HepG2 (cell line): ENCODE results near the gene CENPB. TPM values are rescaled to one million over a fixed set of nuclear protein-coding genes. Genes with fewer than 3 reads are reported as not detected.
"Not testable (repeated sequence)": the region's sequence is repeated elsewhere in the genome, so short reads cannot be mapped to it uniquely, and the experiment has no call there.

Experiments used
- ATAC-seq: fragments of 200-7000 bp; cut with Tn5 transposase; 3 replicates; pipeline ENCODE4 v1.9.1; 2020; ENCODE audit warnings: mild to moderate bottlenecking, moderate library complexity
- BruUV-seq: library from RNA; stranded (reverse); fragments of 400-500 nt; replicated peaks from 2 replicates; lab custom pipeline; 2021; lab: Mats Ljungman, UMichigan
- CTCF ChIA-PET: fragments of 300-600 bp; formaldehyde crosslinking; extraction: SDS; loops from one replicate; lab custom pipeline; 2021; ENCODE audit warnings: low total read pairs, inconsistent platforms, low intra/inter-chr PET ratio; lab: Yijun Ruan, JAX
- POLR2A ChIA-PET: fragments of 350-600 bp; sonication (Branson Sonifier 250); formaldehyde crosslinking; loops from one replicate; lab custom pipeline; 2020; ENCODE audit warnings: antibody characterized with exemption, inconsistent platforms; lab: Yijun Ruan, JAX
- DNase-seq: peaks from one replicate; pipeline ENCODE4 v3.0.0-alpha.2; 2015; ENCODE audit warnings: low spot score
- FAIRE-seq: peaks from 3 replicates; lab custom pipeline; 2011; peaks lifted over from hg19 to GRCh38; lab: Jason Lieb, UNC
- H2AFZ ChIP-seq: one replicate; pipeline ENCODE4 v1.6.1; 2011; ENCODE audit warnings: low read length, inconsistent platforms
- H3K27ac ChIP-seq: fragments of 300-600 bp; 3 replicates; pipeline ENCODE4 v1.8.0; 2011; ENCODE audit warnings: mixed run types, mild to moderate bottlenecking, mixed read lengths, low read length, inconsistent platforms; ENCODE audit not compliant: insufficient read depth; ENCODE audit errors: extremely low read length
- H3K27me3 ChIP-seq, 2 experiments: fragments of 200-600 bp in 1 of 2; 2 replicates in 1 of 2; 3 replicates in 1 of 2; pipeline versions ENCODE4 v1.6.0 to v1.8.0; 2011; ENCODE audit warnings: low read length in 2 of 2, mild to moderate bottlenecking in 2 of 2, moderate library complexity in 2 of 2, inconsistent platforms in 1 of 2; ENCODE audit not compliant: insufficient read depth in 2 of 2, control insufficient read depth in 1 of 2
- H3K36me3 ChIP-seq, 2 experiments: fragments of 200-600 bp in 1 of 2; replicated peaks in 1 of 2; 2 replicates in 1 of 2; 3 replicates in 1 of 2; pipeline versions ENCODE4 v1.5.1 to v1.8.0; 2011; ENCODE audit warnings: low read length in 2 of 2, inconsistent platforms in 1 of 2; ENCODE audit not compliant: insufficient read depth in 2 of 2, control insufficient read depth in 1 of 2
- H3K4me1 ChIP-seq: 2 replicates; pipeline ENCODE4 v1.5.1; 2012; ENCODE audit warnings: low read length, inconsistent platforms; ENCODE audit not compliant: insufficient read depth
- H3K4me2 ChIP-seq: 2 replicates; pipeline ENCODE4 v1.6.0; 2011; ENCODE audit warnings: low read depth, low read length, inconsistent platforms
- H3K4me3 ChIP-seq, 3 experiments: fragments of 200-600 bp in 1 of 3; sonication (generic), shearing (Covaris generic) in 1 of 3; replicated peaks in 1 of 3; 2 replicates each; pipeline ENCODE4 v1.5.1; 2011 to 2016; ENCODE audit warnings: low read length in 3 of 3, inconsistent platforms in 2 of 3, low read depth in 2 of 3, mild to moderate bottlenecking in 2 of 3, control low read depth in 1 of 3, mixed read lengths in 1 of 3; ENCODE audit not compliant: insufficient read depth in 1 of 3
- H3K79me2 ChIP-seq: one replicate; pipeline ENCODE4 v1.6.1; 2011; ENCODE audit warnings: low read length, inconsistent platforms; ENCODE audit not compliant: insufficient read depth
- H3K9ac ChIP-seq: 2 replicates; pipeline ENCODE4 v1.6.0; 2011; ENCODE audit warnings: mild to moderate bottlenecking, low read depth, low read length, inconsistent platforms; ENCODE audit not compliant: insufficient read depth
- H3K9me3 ChIP-seq: 2 replicates; pipeline ENCODE4 v1.5.1; 2012; ENCODE audit warnings: mild to moderate bottlenecking, low read length
- H4K20me1 ChIP-seq: 2 replicates; pipeline ENCODE4 v1.6.0; 2011; ENCODE audit warnings: inconsistent platforms, mild to moderate bottlenecking, low read length, moderate library complexity; ENCODE audit not compliant: insufficient read depth
- ARNT ChIP-seq: fragments of 450-650 bp; IDR thresholded peaks from 2 replicates; pipeline ENCODE4 v1.6.1; 2017
- FOXK2 ChIP-seq: fragments of 450-650 bp; IDR thresholded peaks from 2 replicates; pipeline ENCODE4 v1.6.1; 2016
- IRF9 ChIP-seq: sonication (generic); formaldehyde crosslinking; IDR thresholded peaks from 2 replicates; pipeline ENCODE4 v1.8.0; 2022; ENCODE audit warnings: missing genetic modification reagents, mild to moderate bottlenecking, borderline replicate concordance
- MTA3 ChIP-seq: sonication (generic); formaldehyde crosslinking; IDR thresholded peaks from 2 replicates; pipeline ENCODE4 v1.4.0; 2020; ENCODE audit warnings: missing genetic modification reagents
- PHB2 ChIP-seq: fragments of 450-650 bp; IDR thresholded peaks from 2 replicates; pipeline ENCODE4 v1.6.1; 2018; ENCODE audit not compliant: partially characterized antibody
- RAD51 ChIP-seq: fragments of 450-650 bp; IDR thresholded peaks from 2 replicates; pipeline ENCODE4 v1.6.1; 2016; ENCODE audit warnings: borderline replicate concordance
- SOX6 ChIP-seq, 2 experiments: fragments of 450-650 bp in 1 of 2; sonication (generic) in 1 of 2; formaldehyde crosslinking in 1 of 2; IDR thresholded peaks; 2 replicates each; pipeline versions ENCODE4 v1.4.0 to v1.6.1; 2017 to 2020; ENCODE audit warnings: antibody characterized with exemption in 1 of 2, mild to moderate bottlenecking in 1 of 2, missing genetic modification reagents in 1 of 2
- ZFX ChIP-seq: sonication (generic); formaldehyde crosslinking; IDR thresholded peaks from 2 replicates; pipeline ENCODE4 v1.4.0; 2020; ENCODE audit warnings: mild to moderate bottlenecking, low read depth, missing genetic modification reagents, moderate library complexity
- ZGPAT ChIP-seq: IDR thresholded peaks from 2 replicates; pipeline ENCODE4 v1.6.1; 2016; ENCODE audit warnings: mild to moderate bottlenecking
- ZMYM3 ChIP-seq: sonication (generic); formaldehyde crosslinking; IDR thresholded peaks from 2 replicates; pipeline ENCODE4 v1.5.1; 2020; ENCODE audit warnings: mild to moderate bottlenecking, missing genetic modification reagents
- ZNF121 ChIP-seq: sonication (generic); formaldehyde crosslinking; IDR thresholded peaks from 2 replicates; pipeline ENCODE4 v1.5.0; 2020; ENCODE audit warnings: mild to moderate bottlenecking, missing genetic modification reagents
- ZNF362 ChIP-seq: sonication (generic); formaldehyde crosslinking; IDR thresholded peaks from 2 replicates; pipeline ENCODE4 v1.4.0; 2020; ENCODE audit warnings: missing genetic modification reagents, mild to moderate bottlenecking, borderline replicate concordance
- ZNF598 ChIP-seq: sonication (generic); formaldehyde crosslinking; IDR thresholded peaks from 2 replicates; pipeline ENCODE4 v1.5.1; 2020; ENCODE audit warnings: mild to moderate bottlenecking, missing genetic modification reagents, borderline replicate concordance
- WGBS: methylation state at CpG from one replicate; pipeline ENCODE4 v1.1.6; 2017; ENCODE audit warnings: low lambda C conversion rate; 5-methylcytosine and 5-hydroxymethylcytosine counted together
- in situ Hi-C: cut with HindIII; loops from 2 replicates; pipeline ENCODE4 v1.10.0; 2017; ENCODE audit warnings: low pct_unique_long_range_greater_than_20kb; ENCODE audit not compliant: extremely low pct_ligation_motif_present
- intact Hi-C: fragments of 100-400 bp; cut with micrococcal nuclease; formaldehyde crosslinking; loops from one replicate; pipeline ENCODE4 v1.10.0; 2022; ENCODE audit not compliant: unreplicated experiment
- polyA plus RNA-seq, 8 experiments: library from polyadenylated mRNA; depleted of rRNA in 3 of 8; stranded (reverse) in 7 of 8; unstranded in 1 of 8; fragments of >200 nt; fragmentation: Illumina TruSeq in 4 of 8; extraction: Trizol in 4 of 8; gene quantifications; 2 replicates each; pipeline versions ENCODE4 v1.2.1 to v1.2.3, GENCODE V29; 2011 to 2016; ENCODE audit warnings: low read depth in 4 of 8, missing spikeins in 1 of 8, mixed read lengths in 1 of 8; ENCODE audit not compliant: insufficient read depth in 1 of 8
- total RNA-seq, 5 experiments: library from RNA; depleted of rRNA; stranded (reverse); fragments of >200 nt; fragmentation: Illumina TruSeq; extraction: Trizol; gene quantifications; 2 replicates each; pipeline ENCODE4 v1.2.3, GENCODE V29; 2016; ENCODE audit warnings: low read depth in 1 of 5

Gene CENPB
- total and polyA plus RNA-seq, 2 of the 13 experiments (the other 11 are each of a cell fraction or from before 2014, with no cell fraction given) = 10.4 to 54.5 TPM

GRCh38 chr20:3789201-3789600, 2.7 kb upstream of the CENPB start:
- H3K27ac ChIP-seq, H3K4me3 ChIP-seq, DNase-seq, FAIRE-seq, intact Hi-C loops, BruUV-seq, H3K36me3 ChIP-seq, H3K79me2 ChIP-seq, ATAC-seq, H3K9ac ChIP-seq: not testable (repeated sequence)
- Histone ChIP-seq H3K27me3 (peaks cover 0 to 18% of the 10 kb centered on the region in 2 experiments; a peak in 3 of 5 replicates), H3K4me1 (peaks cover 56% of the 10 kb centered on the region)
- ChIA-PET CTCF (interaction anchor here (0.8 to 4.6 kb wide), 3 partner anchors 30 to 296 kb away, joined by 3 to 119 read pairs (median 49); partner anchors contain the start of gene AP5S1), POLR2A (interaction anchor here (0.5 to 10.4 kb wide), 3 partner anchors 12 to 226 kb away, joined by 3 to 134 read pairs (median 3); partner anchors contain the start of genes AP5S1 and RNF24)
- TF ChIP-seq ZNF121 (CRISPR knock-in tag) (peak; percentile 98), ZMYM3 (CRISPR knock-in tag) (peak; percentile 60; the same call in 1 of the 2 replicates), ZFX (0 out of 2 replicates have a peak, but pooled peaks have one; percentile 9)
- TF ChIP-seq, all 625 proteins: peak for 3; not testable (repeated sequence) for 622
- 17% methylated on average over 4 of the region's 4 CpGs for WGBS
- not testable (repeated sequence) for H4K20me1 ChIP-seq, H2AFZ ChIP-seq, H3K9me3 ChIP-seq
- in situ Hi-C loops = loop anchor here (5.0 kb wide), 1 partner anchor 58 kb away; the partner anchor contains the start of gene MAVS
- H3K4me2 ChIP-seq = peak overlapping the region; percentile 65

- POLR2A ChIA-PET = interaction anchor here (0.9 to 10.4 kb wide), 2 partner anchors 11 to 31 kb away, joined by 3 to 134 read pairs; partner anchors contain the start of gene AP5S1
- peak; percentile 96; the same call in 1 of the 2 replicates for TF ChIP-seq ARNT
- 0 out of 2 replicates have a peak, but pooled peaks have one; percentile 89 for TF ChIP-seq SOX6 (IDR thresholded peaks at IDR 0.05)
- no peak for TF ChIP-seq SOX6 (CRISPR knock-in tag; IDR thresholded peaks at IDR 0.05)
- peak; percentile 97 for TF ChIP-seq PHB2
- no peak for TF ChIP-seq ZGPAT (CRISPR knock-in tag)
- TF ChIP-seq ZNF362 (CRISPR knock-in tag) = 0 out of 2 replicates have a peak, but pooled peaks have one; percentile 24
- TF ChIP-seq ZNF598 (CRISPR knock-in tag) = no peak
- no peak for TF ChIP-seq IRF9 (CRISPR knock-in tag)
- TF ChIP-seq FOXK2 = peak; percentile 62; the same call in 1 of the 2 replicates
- TF ChIP-seq RAD51 = 0 out of 2 replicates have a peak, but pooled peaks have one; percentile 16
- no peak for TF ChIP-seq MTA3 (CRISPR knock-in tag)
Measured at GRCh38 chr20:3788685-3789155, 2.2 kb upstream of the CENPB start.

More at GRCh38 chr20:3788685-3789155, 2.2 kb upstream of the CENPB start:
- WGBS = 11% methylated on average over 4 of the region's 4 CpGs
- Histone ChIP-seq H4K20me1 (peaks cover 5% of the 10 kb centered on the region; the same call in 1 of the 2 replicates), H3K9ac (no peak overlapping the region), H2AFZ (no peak overlapping the region), H3K4me3 (no peak overlapping the region), H3K27me3 (peaks cover 0 to 18% of the 10 kb centered on the region in 2 experiments; a peak in 3 of 5 replicates), H3K36me3 (no peaks in the 10 kb centered on the region), H3K4me2 (peak overlapping the region; percentile 65), H3K9me3 (no peaks in the 10 kb centered on the region), H3K27ac (no peak overlapping the region), H3K4me1 (peaks cover 61% of the 10 kb centered on the region), H3K79me2 (peaks cover 9% of the 10 kb centered on the region)
- no peak for ATAC-seq
- CTCF ChIA-PET = interaction anchor here (0.8 to 4.6 kb wide), 3 partner anchors 30 to 297 kb away, joined by 3 to 119 read pairs (median 49); partner anchors contain the start of gene AP5S1
- intact Hi-C loops = no loop called here
- BruUV-seq = no TSS peak
- in situ Hi-C loops = loop anchor here (5.0 kb wide), 1 partner anchor 59 kb away; the partner anchor contains the start of gene MAVS
- DNase-seq = no peak
- no peak for FAIRE-seq
